ENCODE results near the gene UCP3.

DNA sequence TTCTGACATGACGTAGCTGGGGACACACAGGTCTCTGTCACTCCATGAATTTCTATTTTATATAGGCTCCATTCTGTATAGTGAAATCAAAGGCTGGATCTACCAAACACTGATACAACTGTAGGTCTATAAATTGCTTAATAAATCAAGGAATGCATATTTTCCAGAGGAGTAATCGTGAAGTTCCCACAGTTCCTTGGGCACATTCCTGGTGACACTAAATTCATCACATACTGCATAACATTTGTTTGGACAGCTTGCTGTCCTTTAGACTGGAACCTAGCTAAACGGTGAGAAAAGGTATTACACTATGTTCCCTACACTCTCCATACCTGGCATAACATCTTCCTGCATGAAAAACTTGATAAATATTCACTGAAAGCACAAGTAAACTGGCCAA lies 41.6 kb upstream of the UCP3 start:
- TF ChIP-seq, protein P1, sequence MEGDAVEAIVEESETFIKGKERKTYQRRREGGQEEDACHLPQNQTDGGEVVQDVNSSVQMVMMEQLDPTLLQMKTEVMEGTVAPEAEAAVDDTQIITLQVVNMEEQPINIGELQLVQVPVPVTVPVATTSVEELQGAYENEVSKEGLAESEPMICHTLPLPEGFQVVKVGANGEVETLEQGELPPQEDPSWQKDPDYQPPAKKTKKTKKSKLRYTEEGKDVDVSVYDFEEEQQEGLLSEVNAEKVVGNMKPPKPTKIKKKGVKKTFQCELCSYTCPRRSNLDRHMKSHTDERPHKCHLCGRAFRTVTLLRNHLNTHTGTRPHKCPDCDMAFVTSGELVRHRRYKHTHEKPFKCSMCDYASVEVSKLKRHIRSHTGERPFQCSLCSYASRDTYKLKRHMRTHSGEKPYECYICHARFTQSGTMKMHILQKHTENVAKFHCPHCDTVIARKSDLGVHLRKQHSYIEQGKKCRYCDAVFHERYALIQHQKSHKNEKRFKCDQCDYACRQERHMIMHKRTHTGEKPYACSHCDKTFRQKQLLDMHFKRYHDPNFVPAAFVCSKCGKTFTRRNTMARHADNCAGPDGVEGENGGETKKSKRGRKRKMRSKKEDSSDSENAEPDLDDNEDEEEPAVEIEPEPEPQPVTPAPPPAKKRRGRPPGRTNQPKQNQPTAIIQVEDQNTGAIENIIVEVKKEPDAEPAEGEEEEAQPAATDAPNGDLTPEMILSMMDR (IDR thresholded peaks at IDR 0.05) = no peak
- no peak for TF ChIP-seq POLR2AphosphoS5 (IDR thresholded peaks at IDR 0.05)

All from stomach (tissue), 4 donors.